OCI-LY3 (cell line): ENCODE results near the gene ZNF22.

ENCODE experiments used
- EZH2phosphoT487 ChIP-seq: fragments of 200-600 bp; shearing (Covaris generic); IDR thresholded peaks from 2 replicates; pipeline ENCODE4 v1.6.1; 2018; ENCODE audit warnings: antibody characterized with exemption, mixed run types, low read depth
- TF ChIP-seq, protein P1 (sequence below): fragments of 200-600, 300-600 bp; sonication (generic); IDR thresholded peaks from 2 replicates; pipeline ENCODE4 v1.5.1; 2014; ENCODE audit warnings: antibody characterized with exemption, low read length, low read depth

DNA sequence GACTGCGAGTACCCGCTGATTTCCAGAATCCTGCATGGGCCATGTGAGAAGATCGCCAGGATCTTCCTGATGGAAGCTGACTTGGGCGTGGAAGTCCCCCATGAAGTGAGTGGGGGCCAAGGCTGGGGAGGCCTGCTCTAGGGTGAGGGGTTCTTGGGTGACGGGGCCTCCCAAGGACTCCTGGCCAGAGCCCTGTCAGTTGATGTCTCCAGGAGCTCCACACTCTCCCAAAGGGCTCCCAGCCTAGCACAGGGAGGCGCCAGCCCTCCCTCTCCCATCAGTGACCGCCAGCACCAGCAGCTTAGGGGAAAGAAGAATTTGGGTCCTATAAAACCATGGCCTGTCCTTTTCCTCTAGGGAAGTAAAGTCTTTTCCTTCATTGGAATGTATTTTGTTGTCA lies 9.8 kb upstream of the ZNF22 start:
- TF ChIP-seq, protein P1, sequence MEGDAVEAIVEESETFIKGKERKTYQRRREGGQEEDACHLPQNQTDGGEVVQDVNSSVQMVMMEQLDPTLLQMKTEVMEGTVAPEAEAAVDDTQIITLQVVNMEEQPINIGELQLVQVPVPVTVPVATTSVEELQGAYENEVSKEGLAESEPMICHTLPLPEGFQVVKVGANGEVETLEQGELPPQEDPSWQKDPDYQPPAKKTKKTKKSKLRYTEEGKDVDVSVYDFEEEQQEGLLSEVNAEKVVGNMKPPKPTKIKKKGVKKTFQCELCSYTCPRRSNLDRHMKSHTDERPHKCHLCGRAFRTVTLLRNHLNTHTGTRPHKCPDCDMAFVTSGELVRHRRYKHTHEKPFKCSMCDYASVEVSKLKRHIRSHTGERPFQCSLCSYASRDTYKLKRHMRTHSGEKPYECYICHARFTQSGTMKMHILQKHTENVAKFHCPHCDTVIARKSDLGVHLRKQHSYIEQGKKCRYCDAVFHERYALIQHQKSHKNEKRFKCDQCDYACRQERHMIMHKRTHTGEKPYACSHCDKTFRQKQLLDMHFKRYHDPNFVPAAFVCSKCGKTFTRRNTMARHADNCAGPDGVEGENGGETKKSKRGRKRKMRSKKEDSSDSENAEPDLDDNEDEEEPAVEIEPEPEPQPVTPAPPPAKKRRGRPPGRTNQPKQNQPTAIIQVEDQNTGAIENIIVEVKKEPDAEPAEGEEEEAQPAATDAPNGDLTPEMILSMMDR: no peak
- TF ChIP-seq EZH2phosphoT487: no peak
